ENCODE measurements around the gene CREB3. TPM values are rescaled to one million over a fixed set of nuclear protein-coding genes. Genes with fewer than 3 reads are reported as not detected.

The CREB3 gene
- total and polyA plus RNA-seq, 9 donors: 23.5 to 30.7 (median 26.6) TPM

GRCh38 chr9:35711501-35712428, 20.7 kb upstream of the CREB3 start:
- no peak overlapping the region for H3K27ac ChIP-seq (ENCODE audit: low read length)
- 91% methylated on average over 15 of the region's 21 CpGs for WGBS (ENCODE audit: insufficient coverage)
- no peak for DNase-seq
- H3K36me3 ChIP-seq (ENCODE audit: control insufficient read depth, insufficient read depth, low read length): peaks cover 83% of the 10 kb centered on the region
- H3K9me3 ChIP-seq (replicated peaks; ENCODE audit: control insufficient read depth, low read depth, low read length): no peaks in the 10 kb centered on the region
- no peaks in the 10 kb centered on the region for H3K4me1 ChIP-seq (ENCODE audit: control insufficient read depth, insufficient read depth, low read length)
- no peaks in the 10 kb centered on the region for H3K27me3 ChIP-seq (ENCODE audit: control insufficient read depth, insufficient read depth, low read length)
- H3K4me3 ChIP-seq (ENCODE audit: low read length): no peak overlapping the region

GRCh38 chr9:35712762-35713400, 19.6 kb upstream of the CREB3 start:
- H3K27me3 ChIP-seq (ENCODE audit: control insufficient read depth, insufficient read depth, low read length): no peaks in the 10 kb centered on the region
- no peak for DNase-seq
- WGBS (ENCODE audit: insufficient coverage): 82% methylated on average over 2 of the region's 11 CpGs
- H3K27ac ChIP-seq (ENCODE audit: low read length): no peak overlapping the region
- peaks cover 83% of the 10 kb centered on the region for H3K36me3 ChIP-seq (ENCODE audit: control insufficient read depth, insufficient read depth, low read length)
- H3K9me3 ChIP-seq (replicated peaks; ENCODE audit: control insufficient read depth, low read depth, low read length): no peaks in the 10 kb centered on the region
- H3K4me3 ChIP-seq (ENCODE audit: low read length): no peak overlapping the region
- no peaks in the 10 kb centered on the region for H3K4me1 ChIP-seq (ENCODE audit: control insufficient read depth, insufficient read depth, low read length)

GRCh38 chr9:35713578-35713977, 18.9 kb upstream of the CREB3 start:
- Histone ChIP-seq H3K36me3 (ENCODE audit: control insufficient read depth, insufficient read depth, low read length) (peaks cover 85% of the 10 kb centered on the region), H3K27ac (ENCODE audit: low read length) (no peak overlapping the region), H3K27me3 (ENCODE audit: control insufficient read depth, insufficient read depth, low read length) (no peaks in the 10 kb centered on the region), H3K4me3 (ENCODE audit: low read length) (no peak overlapping the region), H3K9me3 (replicated peaks; ENCODE audit: control insufficient read depth, low read depth, low read length) (no peaks in the 10 kb centered on the region), H3K4me1 (ENCODE audit: control insufficient read depth, insufficient read depth, low read length) (no peaks in the 10 kb centered on the region)
- no peak for DNase-seq
- WGBS (ENCODE audit: insufficient coverage): 100% methylated on average over 1 of the region's 3 CpGs

- H3K4me1 ChIP-seq (ENCODE audit: control insufficient read depth, insufficient read depth, low read length): no peaks in the 10 kb centered on the region
- WGBS (ENCODE audit: insufficient coverage): 90% methylated on average over 3 of the region's 6 CpGs
- H3K36me3 ChIP-seq (ENCODE audit: control insufficient read depth, insufficient read depth, low read length): peaks cover 85% of the 10 kb centered on the region
- no peaks in the 10 kb centered on the region for H3K27me3 ChIP-seq (ENCODE audit: control insufficient read depth, insufficient read depth, low read length)
- no peak overlapping the region for H3K27ac ChIP-seq (ENCODE audit: low read length)
- DNase-seq: no peak
- no peak overlapping the region for H3K4me3 ChIP-seq (ENCODE audit: low read length)
- H3K9me3 ChIP-seq (replicated peaks; ENCODE audit: control insufficient read depth, low read depth, low read length): no peaks in the 10 kb centered on the region
These were observed 18.3 kb upstream of the CREB3 start for GRCh38 chr9:35714123-35714522.

GRCh38 chr9:35714579-35715252, 17.8 kb upstream of the CREB3 start:
- peaks cover 88% of the 10 kb centered on the region for H3K36me3 ChIP-seq (ENCODE audit: control insufficient read depth, insufficient read depth, low read length)
- no peak overlapping the region for H3K4me3 ChIP-seq (ENCODE audit: low read length)
- H3K27ac ChIP-seq (ENCODE audit: low read length): no peak overlapping the region

GRCh38 chr9:35716230-35716629, 16.2 kb upstream of the CREB3 start:
- WGBS (ENCODE audit: insufficient coverage): 92% methylated on average over 4 of the region's 4 CpGs

More at GRCh38 chr9:35714579-35715252, 17.8 kb upstream of the CREB3 start:
- H3K4me1 ChIP-seq (ENCODE audit: control insufficient read depth, insufficient read depth, low read length): no peaks in the 10 kb centered on the region
- no peaks in the 10 kb centered on the region for H3K27me3 ChIP-seq (ENCODE audit: control insufficient read depth, insufficient read depth, low read length)
- DNase-seq: no peak
- H3K9me3 ChIP-seq (replicated peaks; ENCODE audit: control insufficient read depth, low read depth, low read length): no peaks in the 10 kb centered on the region
- 93% methylated on average over 6 of the region's 13 CpGs for WGBS (ENCODE audit: insufficient coverage)

GRCh38 chr9:35717132-35717870, 15.2 kb upstream of the CREB3 start:
- Histone ChIP-seq H3K27ac (ENCODE audit: low read length) (no peak overlapping the region), H3K27me3 (ENCODE audit: control insufficient read depth, insufficient read depth, low read length) (no peaks in the 10 kb centered on the region), H3K4me3 (ENCODE audit: low read length) (no peak overlapping the region), H3K36me3 (ENCODE audit: control insufficient read depth, insufficient read depth, low read length) (peaks cover 91% of the 10 kb centered on the region), H3K9me3 (replicated peaks; ENCODE audit: control insufficient read depth, low read depth, low read length) (no peaks in the 10 kb centered on the region), H3K4me1 (ENCODE audit: control insufficient read depth, insufficient read depth, low read length) (no peaks in the 10 kb centered on the region)
- no peak for DNase-seq
- WGBS (ENCODE audit: insufficient coverage): 96% methylated on average over 14 of the region's 14 CpGs

More at GRCh38 chr9:35716230-35716629, 16.2 kb upstream of the CREB3 start:
- no peak overlapping the region for H3K4me3 ChIP-seq (ENCODE audit: low read length)
- no peak overlapping the region for H3K27ac ChIP-seq (ENCODE audit: low read length)
- no peak for DNase-seq
- H3K36me3 ChIP-seq (ENCODE audit: control insufficient read depth, insufficient read depth, low read length): peaks cover 90% of the 10 kb centered on the region
- no peaks in the 10 kb centered on the region for H3K27me3 ChIP-seq (ENCODE audit: control insufficient read depth, insufficient read depth, low read length)
- no peaks in the 10 kb centered on the region for H3K9me3 ChIP-seq (replicated peaks; ENCODE audit: control insufficient read depth, low read depth, low read length)
- H3K4me1 ChIP-seq (ENCODE audit: control insufficient read depth, insufficient read depth, low read length): no peaks in the 10 kb centered on the region

- Histone ChIP-seq H3K27me3 (ENCODE audit: control insufficient read depth, insufficient read depth, low read length) (no peaks in the 10 kb centered on the region), H3K27ac (ENCODE audit: low read length) (no peak overlapping the region), H3K9me3 (replicated peaks; ENCODE audit: control insufficient read depth, low read depth, low read length) (no peaks in the 10 kb centered on the region), H3K4me1 (ENCODE audit: control insufficient read depth, insufficient read depth, low read length) (no peaks in the 10 kb centered on the region), H3K36me3 (ENCODE audit: control insufficient read depth, insufficient read depth, low read length) (peaks cover 92% of the 10 kb centered on the region), H3K4me3 (ENCODE audit: low read length) (no peak overlapping the region)
- DNase-seq: no peak
- WGBS (ENCODE audit: insufficient coverage): 92% methylated on average over 12 of the region's 15 CpGs
These were observed 13.6 kb upstream of the CREB3 start for GRCh38 chr9:35718721-35719511.

GRCh38 chr9:35719546-35719945, 12.9 kb upstream of the CREB3 start:
- no peak overlapping the region for H3K27ac ChIP-seq (ENCODE audit: low read length)
- H3K36me3 ChIP-seq (ENCODE audit: control insufficient read depth, insufficient read depth, low read length): peaks cover 92% of the 10 kb centered on the region
- 92% methylated on average over 2 of the region's 4 CpGs for WGBS (ENCODE audit: insufficient coverage)
- H3K9me3 ChIP-seq (replicated peaks; ENCODE audit: control insufficient read depth, low read depth, low read length): no peaks in the 10 kb centered on the region
- no peak for DNase-seq
- no peaks in the 10 kb centered on the region for H3K4me1 ChIP-seq (ENCODE audit: control insufficient read depth, insufficient read depth, low read length)
- H3K27me3 ChIP-seq (ENCODE audit: control insufficient read depth, insufficient read depth, low read length): no peaks in the 10 kb centered on the region
- no peak overlapping the region for H3K4me3 ChIP-seq (ENCODE audit: low read length)

Measured in muscle of leg (tissue), 11 donors.